Cardiac muscle cell (in vitro differentiated cells and primary cell): Measurements from ENCODE around the gene TFDP1. TPM values are rescaled to one million over a fixed set of nuclear protein-coding genes. Genes with fewer than 3 reads are reported as not detected.

ENCODE experiments used
- DNase-seq, 2 donors: peaks; one replicate each; pipeline versions ENCODE4 v3.0.0 to v3.0.0-alpha.2; 2010 to 2017; ENCODE audit warnings: low read depth in 1 of 2, low spot score in 1 of 2
- H3K27ac ChIP-seq: fragments of 200-600 bp; sonication (generic); 2 replicates; pipeline ENCODE4 v1.5.1; 2016
- H3K27me3 ChIP-seq: fragments of 200-600 bp; sonication (generic); 2 replicates; pipeline ENCODE4 v1.6.0; 2016; ENCODE audit warnings: control low read depth
- H3K36me3 ChIP-seq: fragments of 200-600 bp; sonication (generic); 2 replicates; pipeline ENCODE4 v1.5.1; 2016; ENCODE audit warnings: control low read depth
- H3K4me1 ChIP-seq: fragments of 200-600 bp; sonication (generic); 2 replicates; pipeline ENCODE4 v1.8.1; 2017; ENCODE audit warnings: low read depth, mild to moderate bottlenecking, mixed run types
- H3K4me3 ChIP-seq: fragments of 200-600 bp; sonication (generic); 2 replicates; pipeline ENCODE4 v1.5.1; 2016; ENCODE audit warnings: mild to moderate bottlenecking
- H3K9me3 ChIP-seq: fragments of 200-600 bp; sonication (generic); 2 replicates; pipeline ENCODE4 v1.5.1; 2017; ENCODE audit warnings: low read depth, mild to moderate bottlenecking, control low read depth
- CTCF ChIP-seq: IDR thresholded peaks from 2 replicates; pipeline ENCODE4 v1.5.1; 2012; ENCODE audit warnings: low read depth, mild to moderate bottlenecking, low read length
- polyA plus RNA-seq: library from polyadenylated mRNA; unstranded; fragments of >200 nt; fragmentation: Nextera tagmentation; extraction: Ambion mirVana; gene quantifications from 2 replicates; pipeline ENCODE4 v1.2.1, GENCODE V29; 2016
- total RNA-seq: library from RNA; depleted of rRNA; stranded (reverse); fragments of >200 nt; gene quantifications from 2 replicates; pipeline ENCODE4 v1.2.3, GENCODE V29; 2016

TFDP1 gene
- total and polyA plus RNA-seq, 2 experiments from 2014 or later: 36.9 to 81.7 TPM

DNA sequence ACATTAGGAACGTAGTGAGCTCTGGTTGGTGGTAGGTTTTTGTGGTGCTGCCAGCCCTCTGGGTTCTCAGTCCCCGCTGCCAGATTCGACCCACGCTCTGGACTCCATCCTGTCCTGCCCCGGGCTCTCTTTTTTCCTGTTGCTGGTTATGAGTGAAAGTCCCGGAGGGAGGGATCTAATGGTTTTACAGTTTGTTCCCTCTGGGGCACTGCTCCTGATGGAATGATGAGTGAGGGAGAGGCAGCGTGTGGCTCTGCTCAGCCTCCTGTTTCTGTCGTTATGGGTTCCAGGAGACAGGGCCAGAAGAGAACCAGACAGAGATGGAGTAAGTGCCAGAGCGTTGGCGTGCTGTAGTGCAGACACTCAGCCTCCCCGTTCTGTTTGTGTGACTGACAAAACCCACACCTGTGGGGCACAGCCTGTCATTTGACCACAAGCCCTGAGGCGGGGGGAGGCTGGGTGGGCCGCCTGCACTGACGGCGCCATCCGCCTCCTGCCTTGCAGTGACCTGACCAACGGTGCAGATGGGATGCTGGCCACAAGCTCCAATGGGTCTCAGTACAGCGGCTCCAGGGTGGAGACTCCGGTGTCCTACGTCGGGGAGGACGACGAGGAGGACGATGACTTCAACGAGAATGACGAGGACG is 55.2 kb downstream of the TFDP1 start:
- TF ChIP-seq CTCF: no peak
- no peak overlapping the region for H3K27ac ChIP-seq
- H3K27me3 ChIP-seq: no peaks in the 10 kb centered on the region
- no peaks in the 10 kb centered on the region for H3K9me3 ChIP-seq
- DNase-seq: no peak
- no peaks in the 10 kb centered on the region for H3K4me1 ChIP-seq
- peaks cover 32% of the 10 kb centered on the region for H3K36me3 ChIP-seq
- no peak overlapping the region for H3K4me3 ChIP-seq

- H3K27me3 ChIP-seq: no peaks in the 10 kb centered on the region
- H3K36me3 ChIP-seq: peaks cover 25% of the 10 kb centered on the region
- TF ChIP-seq CTCF: no peak
- H3K27ac ChIP-seq: no peak overlapping the region
- H3K4me3 ChIP-seq: no peak overlapping the region
- no peak for DNase-seq
- H3K9me3 ChIP-seq: no peaks in the 10 kb centered on the region
- H3K4me1 ChIP-seq: no peaks in the 10 kb centered on the region
Observed at GRCh38 chr13:113641426-113641825, 56.9 kb downstream of the TFDP1 start.

GRCh38 chr13:113642563-113642962 is 58.0 kb downstream of the TFDP1 start:
- TF ChIP-seq CTCF: no peak
- no peak for DNase-seq
- no peak overlapping the region for H3K27ac ChIP-seq
- H3K9me3 ChIP-seq: no peaks in the 10 kb centered on the region
- no peaks in the 10 kb centered on the region for H3K27me3 ChIP-seq
- H3K36me3 ChIP-seq: peaks cover 14% of the 10 kb centered on the region
- H3K4me3 ChIP-seq: no peak overlapping the region
- no peaks in the 10 kb centered on the region for H3K4me1 ChIP-seq

DNA sequence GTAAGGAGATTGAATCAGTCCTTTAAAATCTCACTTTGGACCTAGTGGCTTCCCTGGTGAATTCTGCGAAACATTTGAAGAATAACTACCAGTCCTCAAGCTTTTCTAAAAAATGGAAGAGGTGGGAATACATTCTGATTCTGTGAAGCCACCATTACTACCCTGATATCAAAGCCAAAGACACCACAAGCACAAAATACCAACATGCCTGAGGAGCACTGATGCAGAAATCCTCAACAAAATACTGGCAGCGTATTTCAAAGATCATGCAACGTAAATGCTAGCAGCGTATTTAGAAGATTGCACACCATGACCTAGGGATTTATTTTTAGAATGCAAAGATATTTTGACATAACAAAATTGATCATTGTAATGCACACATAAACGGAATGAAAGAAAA is 59.0 kb downstream of the TFDP1 start:
- Histone ChIP-seq H3K27me3 (no peaks in the 10 kb centered on the region), H3K9me3 (no peaks in the 10 kb centered on the region), H3K27ac (no peak overlapping the region), H3K4me1 (no peaks in the 10 kb centered on the region), H3K4me3 (no peak overlapping the region), H3K36me3 (peaks cover 4% of the 10 kb centered on the region)
- DNase-seq: no peak
- TF ChIP-seq CTCF: no peak

DNA sequence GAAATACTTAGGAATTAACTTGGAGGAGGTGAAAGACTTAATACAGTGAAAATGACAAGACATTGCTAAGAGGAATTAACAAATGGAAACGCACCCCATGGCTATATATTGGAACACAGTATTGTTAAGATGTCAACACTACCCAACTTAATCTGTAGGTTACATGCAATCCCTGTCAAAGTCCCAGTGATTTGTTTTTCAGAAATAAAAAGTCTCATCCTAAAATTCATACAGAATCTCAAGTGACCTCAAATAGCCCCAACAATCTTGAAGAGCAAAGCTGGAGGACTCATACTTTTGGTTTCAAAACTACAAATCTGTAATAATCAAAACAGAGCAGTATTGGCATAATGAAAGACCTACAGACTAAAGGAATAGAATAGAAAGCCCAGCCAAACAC is 60.2 kb downstream of the TFDP1 start:
- no peak for TF ChIP-seq CTCF
- H3K4me3 ChIP-seq: no peak overlapping the region
- no peak for DNase-seq
- no peaks in the 10 kb centered on the region for H3K27me3 ChIP-seq
- no peaks in the 10 kb centered on the region for H3K9me3 ChIP-seq
- H3K4me1 ChIP-seq: no peaks in the 10 kb centered on the region
- H3K36me3 ChIP-seq: peaks cover 4% of the 10 kb centered on the region
- H3K27ac ChIP-seq: no peak overlapping the region
